Lower leg skin (tissue), 3 donors: ENCODE measurements around the gene ARMH2.

Source experiments
- POLR2A ChIP-seq, 2 donors: fragments of 450-650 bp; IDR thresholded peaks; one replicate each; pipeline ENCODE4 v1.6.1; 2016 to 2017; ENCODE audit warnings: antibody characterized with exemption in 2 of 2, mild to moderate bottlenecking in 1 of 2, moderate library complexity in 1 of 2
- TF ChIP-seq, protein P1 (sequence below), 3 donors: fragments of 450-650 bp; IDR thresholded peaks; one replicate each; pipeline ENCODE4 v1.5.1; 2016; ENCODE audit warnings: antibody characterized with exemption in 3 of 3, mild to moderate bottlenecking in 3 of 3, moderate library complexity in 2 of 3

DNA sequence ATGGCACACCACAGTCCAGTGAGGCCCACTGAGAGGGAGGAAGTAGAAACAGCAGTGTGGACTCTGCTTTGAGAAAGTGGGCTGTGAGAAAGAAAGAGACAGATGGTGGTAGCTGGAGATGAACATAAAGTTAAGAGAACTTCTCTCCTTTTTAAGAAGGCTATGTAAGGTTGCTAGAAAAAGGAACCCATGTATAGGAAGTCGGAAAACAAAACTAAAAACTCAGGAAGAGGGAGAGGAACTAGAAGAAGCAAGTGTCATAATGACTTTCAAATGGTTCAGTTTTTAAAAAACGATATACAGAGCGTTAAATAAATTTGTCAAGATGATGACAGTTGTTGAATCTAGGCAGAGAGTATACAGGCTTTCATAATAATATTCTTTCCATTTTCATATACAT, 49.4 kb downstream of the ARMH2 start:
- TF ChIP-seq, protein P1, sequence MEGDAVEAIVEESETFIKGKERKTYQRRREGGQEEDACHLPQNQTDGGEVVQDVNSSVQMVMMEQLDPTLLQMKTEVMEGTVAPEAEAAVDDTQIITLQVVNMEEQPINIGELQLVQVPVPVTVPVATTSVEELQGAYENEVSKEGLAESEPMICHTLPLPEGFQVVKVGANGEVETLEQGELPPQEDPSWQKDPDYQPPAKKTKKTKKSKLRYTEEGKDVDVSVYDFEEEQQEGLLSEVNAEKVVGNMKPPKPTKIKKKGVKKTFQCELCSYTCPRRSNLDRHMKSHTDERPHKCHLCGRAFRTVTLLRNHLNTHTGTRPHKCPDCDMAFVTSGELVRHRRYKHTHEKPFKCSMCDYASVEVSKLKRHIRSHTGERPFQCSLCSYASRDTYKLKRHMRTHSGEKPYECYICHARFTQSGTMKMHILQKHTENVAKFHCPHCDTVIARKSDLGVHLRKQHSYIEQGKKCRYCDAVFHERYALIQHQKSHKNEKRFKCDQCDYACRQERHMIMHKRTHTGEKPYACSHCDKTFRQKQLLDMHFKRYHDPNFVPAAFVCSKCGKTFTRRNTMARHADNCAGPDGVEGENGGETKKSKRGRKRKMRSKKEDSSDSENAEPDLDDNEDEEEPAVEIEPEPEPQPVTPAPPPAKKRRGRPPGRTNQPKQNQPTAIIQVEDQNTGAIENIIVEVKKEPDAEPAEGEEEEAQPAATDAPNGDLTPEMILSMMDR (IDR thresholded peaks at IDR 0.05): no peak
- TF ChIP-seq POLR2A (IDR thresholded peaks at IDR 0.05): no peak
